Measurements from ENCODE around the gene NARS2. TPM values are rescaled to one million over a fixed set of nuclear protein-coding genes. Genes with fewer than 3 reads are reported as not detected.
A peak's percentile ranks its signal among the peaks of the same experiment; 100 is the strongest.
"Not testable (repeated sequence)": the region's sequence is repeated elsewhere in the genome, so short reads cannot be mapped to it uniquely, and the experiment has no call there.

Gene NARS2
- polyA plus RNA-seq, 3 donors: 36.9 to 48.2 (median 41.2) TPM

GRCh38 chr11:78549624-78550409 lies 24.8 kb downstream of the NARS2 start:
- DNase-seq: no peak

- no peak for DNase-seq
Measured at GRCh38 chr11:78548911-78549590, 25.6 kb downstream of the NARS2 start.

GRCh38 chr11:78547931-78548705 lies 26.5 kb downstream of the NARS2 start:
- no peak for DNase-seq

- no peak for DNase-seq
Measured at GRCh38 chr11:78542007-78542406, 32.7 kb downstream of the NARS2 start.

GRCh38 chr11:78541537-78541936 lies 33.1 kb downstream of the NARS2 start:
- DNase-seq: no peak

GRCh38 chr11:78540256-78540655 lies 34.4 kb downstream of the NARS2 start:
- DNase-seq: no peak

GRCh38 chr11:78539506-78539905 lies 35.2 kb downstream of the NARS2 start:
- no peak for DNase-seq

GRCh38 chr11:78536933-78537332 lies 37.7 kb downstream of the NARS2 start:
- DNase-seq: no peak

GRCh38 chr11:78535920-78536319 lies 38.7 kb downstream of the NARS2 start:
- DNase-seq: no peak

- DNase-seq: no peak
Measured at GRCh38 chr11:78535027-78535426, 39.6 kb downstream of the NARS2 start.

- DNase-seq: no peak
Measured at GRCh38 chr11:78533399-78533798, 41.3 kb downstream of the NARS2 start.

- DNase-seq: no peak
Measured at GRCh38 chr11:78532991-78533390, 41.7 kb downstream of the NARS2 start.

GRCh38 chr11:78526497-78527146 lies 48.0 kb downstream of the NARS2 start:
- DNase-seq: no peak

- DNase-seq: no peak
Measured at GRCh38 chr11:78525720-78526119, 48.9 kb downstream of the NARS2 start.

GRCh38 chr11:78520230-78520629 lies 54.4 kb downstream of the NARS2 start:
- no peak for DNase-seq

- DNase-seq: no peak
Measured at GRCh38 chr11:78516281-78516680, 58.4 kb downstream of the NARS2 start.

- DNase-seq: peak; percentile 7
Measured at GRCh38 chr11:78514922-78515502, 59.7 kb downstream of the NARS2 start.

GRCh38 chr11:78513085-78513484 lies 61.6 kb downstream of the NARS2 start:
- DNase-seq: not testable (repeated sequence)

- no peak for DNase-seq
Measured at GRCh38 chr11:78510597-78510996, 64.1 kb downstream of the NARS2 start.

- DNase-seq: no peak
Measured at GRCh38 chr11:78510025-78510596, 64.6 kb downstream of the NARS2 start.

- no peak for DNase-seq
Measured at GRCh38 chr11:78504708-78505107, 70.0 kb downstream of the NARS2 start.
